HG03103 (cell line): Measurements from ENCODE around the gene KCNMA1.

ENCODE experiments used
- ATAC-seq: cut with Tn5 transposase; IDR thresholded peaks from one replicate; pipeline ENCODE4 v1.9.1; 2021; ENCODE audit warnings: low read depth; ENCODE audit not compliant: unreplicated experiment

The KCNMA1 gene

GRCh38 chr10:77212632-77213031 is 425.0 kb downstream of the KCNMA1 start:
- ATAC-seq = no peak

- no peak for ATAC-seq
Observed at GRCh38 chr10:77210645-77211044, 427.0 kb downstream of the KCNMA1 start.

GRCh38 chr10:77208684-77209256 is 428.8 kb downstream of the KCNMA1 start:
- ATAC-seq = no peak

- no peak for ATAC-seq
Observed at GRCh38 chr10:77207828-77208185, 429.8 kb downstream of the KCNMA1 start.

- no peak for ATAC-seq
Observed at GRCh38 chr10:77207182-77207827, 430.3 kb downstream of the KCNMA1 start.

GRCh38 chr10:77205135-77205534 is 432.5 kb downstream of the KCNMA1 start:
- ATAC-seq = no peak

GRCh38 chr10:77204171-77204570 is 433.4 kb downstream of the KCNMA1 start:
- no peak for ATAC-seq

- no peak for ATAC-seq
Observed at GRCh38 chr10:77202857-77203256, 434.8 kb downstream of the KCNMA1 start.

GRCh38 chr10:77201135-77202106 is 436.2 kb downstream of the KCNMA1 start:
- no peak for ATAC-seq

- ATAC-seq = no peak
Observed at GRCh38 chr10:77197544-77197943, 440.1 kb downstream of the KCNMA1 start.

GRCh38 chr10:77196614-77197013 is 441.0 kb downstream of the KCNMA1 start:
- no peak for ATAC-seq

GRCh38 chr10:77195101-77195500 is 442.5 kb downstream of the KCNMA1 start:
- ATAC-seq = no peak

GRCh38 chr10:77193001-77193400 is 444.6 kb downstream of the KCNMA1 start:
- ATAC-seq = no peak

- ATAC-seq = no peak
Observed at GRCh38 chr10:77192402-77192801, 445.2 kb downstream of the KCNMA1 start.

GRCh38 chr10:77191324-77192049 is 446.1 kb downstream of the KCNMA1 start:
- no peak for ATAC-seq

- ATAC-seq = no peak
Observed at GRCh38 chr10:77190291-77190690, 447.3 kb downstream of the KCNMA1 start.

GRCh38 chr10:77189520-77189919 is 448.1 kb downstream of the KCNMA1 start:
- ATAC-seq = no peak

GRCh38 chr10:77189075-77189474 is 448.5 kb downstream of the KCNMA1 start:
- no peak for ATAC-seq

GRCh38 chr10:77188521-77188920 is 449.1 kb downstream of the KCNMA1 start:
- ATAC-seq = no peak

GRCh38 chr10:77188000-77188395 is 449.6 kb downstream of the KCNMA1 start:
- ATAC-seq = no peak
